HuH-7.5 (cell line): ENCODE data around the gene HRH3.

Source experiments
- DNase-seq: peaks from one replicate; pipeline ENCODE4 v3.0.0; 2011; ENCODE audit warnings: low spot score

The HRH3 gene

DNA sequence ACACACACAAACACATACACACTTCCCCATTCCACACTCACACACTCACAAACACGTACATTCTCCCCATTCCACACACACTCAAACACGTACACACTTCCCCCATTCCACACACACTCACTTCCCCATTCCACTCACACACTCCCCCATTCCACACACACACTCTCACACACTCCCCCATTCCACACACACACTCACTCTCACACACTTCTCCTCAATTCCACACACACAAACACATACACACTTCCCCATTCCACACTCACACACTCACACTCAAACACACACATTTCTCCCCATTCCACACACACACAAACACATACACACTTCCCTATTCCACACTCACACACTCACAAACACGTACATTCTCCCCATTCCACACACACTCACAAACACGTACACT, 9.6 kb upstream of the HRH3 start:
- no peak for DNase-seq

DNA sequence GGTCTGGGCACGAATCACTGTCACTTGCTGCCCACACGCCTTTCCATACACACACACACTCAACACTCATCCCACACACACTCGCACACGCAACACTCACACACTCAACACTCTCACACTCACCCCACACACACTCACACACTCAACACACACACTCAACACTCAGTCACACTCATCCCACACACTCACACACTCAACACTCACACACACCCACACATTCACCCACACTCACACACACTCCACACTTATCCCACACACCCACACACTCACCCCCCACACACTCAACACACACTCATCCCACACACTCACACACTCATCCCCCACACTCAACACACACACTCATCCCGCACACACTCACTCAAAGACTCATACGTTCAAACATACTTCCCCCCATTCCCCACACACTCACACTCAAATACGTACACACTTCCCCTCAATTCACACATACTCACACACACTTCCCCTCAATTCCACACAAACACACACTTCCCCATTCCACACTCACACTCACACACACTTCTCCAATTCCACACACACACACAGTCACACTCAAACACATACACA, 9.0 kb upstream of the HRH3 start:
- DNase-seq, result no peak

DNA sequence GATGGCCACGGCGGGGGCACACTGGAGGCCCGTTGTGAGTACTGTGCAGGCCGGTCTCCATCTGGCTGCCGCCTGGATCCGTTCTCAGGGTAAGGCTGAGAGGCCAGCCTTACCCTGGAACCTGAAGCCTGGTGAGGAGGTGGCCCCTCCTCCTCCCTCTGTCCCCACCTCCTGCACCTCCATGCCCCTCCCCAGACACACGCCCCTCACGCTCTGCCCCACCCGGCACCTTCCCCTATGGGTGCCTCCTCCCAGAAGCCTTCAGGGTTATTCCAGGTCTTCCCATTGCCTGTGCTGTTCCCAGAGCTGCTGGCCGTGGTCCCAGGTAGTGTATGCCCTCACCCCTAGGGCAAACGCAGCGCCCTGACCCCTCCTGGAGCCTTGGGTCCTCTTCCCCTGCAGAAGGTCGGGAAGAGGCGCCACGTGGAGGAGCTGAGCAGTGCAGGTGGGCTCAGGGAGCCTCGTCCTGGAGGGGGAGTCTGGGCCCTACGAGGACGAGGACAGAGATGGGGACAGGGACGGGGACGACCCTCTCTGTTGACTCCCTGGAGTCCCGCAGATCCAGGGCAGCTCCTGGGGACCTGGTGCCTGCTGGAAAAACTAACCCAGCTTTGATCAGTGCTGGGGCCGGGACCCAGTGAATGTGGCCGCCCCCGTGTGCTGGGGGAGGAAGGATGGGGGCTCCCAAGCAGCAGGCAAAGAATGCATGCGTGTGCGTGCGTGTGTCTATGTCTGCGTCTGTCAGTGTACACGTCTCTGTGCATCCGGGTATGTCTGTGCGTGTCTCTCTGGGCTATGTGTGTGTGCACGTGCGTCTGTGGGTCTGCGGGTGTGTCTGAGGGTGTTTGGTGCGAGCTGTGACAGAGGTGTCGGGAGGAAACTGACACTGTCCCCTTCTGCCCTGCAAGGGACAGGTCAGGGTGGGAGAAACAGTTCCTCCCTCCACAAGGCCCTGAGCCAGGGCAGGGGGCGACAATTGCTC, 8.2 kb upstream of the HRH3 start:
- no peak for DNase-seq

DNA sequence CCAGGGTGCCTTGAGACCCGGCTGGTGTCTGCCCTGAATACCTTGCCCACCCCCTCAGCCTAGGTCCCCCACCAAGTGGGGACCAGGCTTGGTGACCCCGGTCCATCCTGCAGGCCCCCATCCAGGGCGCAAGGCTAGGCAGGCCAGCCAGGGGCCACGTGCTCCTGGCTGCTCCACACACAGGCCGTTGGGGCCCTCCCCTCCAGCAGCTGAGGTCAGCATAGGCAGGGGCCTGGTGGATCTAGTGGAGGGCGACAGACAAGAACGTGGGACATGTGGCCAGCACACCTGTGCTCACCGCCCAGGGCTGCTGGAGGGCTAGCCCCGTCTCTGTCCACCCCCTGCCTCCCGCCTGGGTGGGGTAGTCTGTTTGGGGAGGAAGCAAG, 7.5 kb upstream of the HRH3 start:
- DNase-seq, result no peak

DNA sequence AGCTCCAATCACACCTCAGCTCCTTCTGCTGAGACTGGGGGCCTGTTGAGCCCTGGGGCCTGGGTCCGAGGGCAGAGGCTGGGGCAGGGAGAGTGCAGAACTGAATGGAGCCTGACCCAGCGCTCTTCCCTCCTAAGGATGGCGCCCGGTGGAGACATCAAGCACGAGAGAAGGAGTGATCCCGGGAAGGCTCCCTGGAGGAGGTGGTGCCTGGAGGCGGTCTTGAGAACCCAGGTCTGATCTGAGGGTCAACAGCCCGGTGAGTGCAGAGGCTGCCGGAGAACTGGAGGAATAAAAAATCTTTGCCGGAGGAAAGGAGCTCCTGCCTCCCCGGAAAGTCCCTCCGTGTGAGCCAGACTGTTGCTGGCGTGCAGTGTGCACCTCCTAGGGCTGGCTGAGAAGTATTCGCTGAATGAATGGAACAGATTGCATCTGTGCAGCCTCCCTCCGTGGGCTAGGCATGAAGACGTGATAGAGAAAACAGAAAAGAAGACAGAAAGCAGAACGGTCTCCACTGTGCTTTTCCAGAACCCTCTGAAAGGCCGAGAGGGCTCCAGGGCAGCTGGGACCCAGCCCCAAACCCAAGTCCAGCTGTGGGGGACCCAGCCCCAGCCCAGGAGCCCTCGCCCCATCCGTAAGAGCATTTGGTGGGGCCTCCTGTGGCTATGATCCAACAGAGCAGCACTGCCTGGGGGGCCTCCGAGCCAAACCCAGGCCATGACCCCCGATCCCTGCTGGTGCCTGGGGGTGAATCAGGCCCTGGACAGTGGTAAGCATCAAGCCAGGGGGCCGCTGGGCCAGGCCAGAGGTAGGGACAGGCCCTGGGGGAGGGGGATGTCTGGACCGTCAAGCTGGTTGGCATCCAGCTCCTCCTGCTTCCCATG, 6.9 kb upstream of the HRH3 start:
- no peak for DNase-seq

DNA sequence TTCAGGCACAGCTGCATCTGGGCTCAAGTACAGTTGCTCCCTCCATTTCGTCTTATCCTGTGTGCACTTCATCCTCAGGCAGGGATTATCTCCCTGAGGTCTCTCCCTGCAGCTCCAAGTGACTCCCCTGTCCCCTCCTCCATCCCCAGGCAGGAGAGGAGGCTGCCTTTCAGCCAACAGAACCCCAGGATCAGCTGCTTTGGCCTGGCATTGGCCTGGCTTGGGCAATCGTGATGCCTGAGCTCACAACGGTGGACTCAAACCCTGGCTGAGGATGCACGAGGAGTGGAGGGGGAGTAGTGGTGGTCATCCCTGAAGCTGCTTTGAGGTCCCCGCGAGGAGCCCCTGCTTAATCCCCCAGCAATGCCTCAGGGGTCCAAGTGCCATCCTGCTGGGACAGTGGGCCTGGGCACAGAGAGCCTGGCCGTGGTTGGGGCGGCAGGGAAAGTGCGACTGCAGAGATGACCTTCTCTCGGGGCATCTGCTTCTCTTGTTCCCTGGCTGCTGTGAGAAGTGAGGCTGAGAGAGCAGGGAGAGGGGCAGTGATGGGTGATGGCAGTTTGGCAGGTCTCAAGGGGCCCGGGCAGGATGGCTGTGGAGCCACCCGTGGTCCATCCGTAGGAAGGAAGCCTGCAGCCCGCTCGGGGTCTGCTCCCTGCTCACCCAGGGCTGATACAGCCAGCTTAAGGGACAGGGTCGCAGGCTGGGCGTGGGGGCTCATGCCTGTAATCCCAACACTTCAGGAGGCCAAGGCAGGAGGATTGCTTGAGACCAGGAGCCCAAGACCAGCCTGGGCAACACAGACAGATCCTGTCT, 6.0 kb upstream of the HRH3 start:
- no peak for DNase-seq

DNA sequence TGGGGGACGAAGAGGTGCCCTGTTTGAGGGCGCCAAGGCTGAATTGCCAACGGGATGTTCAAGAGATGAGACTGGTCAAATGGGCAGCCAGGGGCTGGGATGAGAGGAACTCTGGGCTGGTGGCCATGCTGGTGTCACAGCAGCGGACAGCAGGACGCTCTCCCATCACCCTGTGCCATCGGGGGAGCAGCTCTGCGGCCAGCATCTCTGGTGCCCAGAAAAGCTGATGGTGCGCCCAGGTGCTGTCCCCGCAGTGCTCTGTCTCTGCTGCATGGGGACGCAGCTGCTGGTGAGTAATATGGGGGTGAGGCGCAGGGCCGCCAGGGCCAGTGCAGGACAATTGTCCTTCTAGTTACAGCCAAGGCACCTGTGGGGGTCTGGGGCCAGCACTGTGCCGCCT, 4.9 kb upstream of the HRH3 start:
- no peak for DNase-seq

DNA sequence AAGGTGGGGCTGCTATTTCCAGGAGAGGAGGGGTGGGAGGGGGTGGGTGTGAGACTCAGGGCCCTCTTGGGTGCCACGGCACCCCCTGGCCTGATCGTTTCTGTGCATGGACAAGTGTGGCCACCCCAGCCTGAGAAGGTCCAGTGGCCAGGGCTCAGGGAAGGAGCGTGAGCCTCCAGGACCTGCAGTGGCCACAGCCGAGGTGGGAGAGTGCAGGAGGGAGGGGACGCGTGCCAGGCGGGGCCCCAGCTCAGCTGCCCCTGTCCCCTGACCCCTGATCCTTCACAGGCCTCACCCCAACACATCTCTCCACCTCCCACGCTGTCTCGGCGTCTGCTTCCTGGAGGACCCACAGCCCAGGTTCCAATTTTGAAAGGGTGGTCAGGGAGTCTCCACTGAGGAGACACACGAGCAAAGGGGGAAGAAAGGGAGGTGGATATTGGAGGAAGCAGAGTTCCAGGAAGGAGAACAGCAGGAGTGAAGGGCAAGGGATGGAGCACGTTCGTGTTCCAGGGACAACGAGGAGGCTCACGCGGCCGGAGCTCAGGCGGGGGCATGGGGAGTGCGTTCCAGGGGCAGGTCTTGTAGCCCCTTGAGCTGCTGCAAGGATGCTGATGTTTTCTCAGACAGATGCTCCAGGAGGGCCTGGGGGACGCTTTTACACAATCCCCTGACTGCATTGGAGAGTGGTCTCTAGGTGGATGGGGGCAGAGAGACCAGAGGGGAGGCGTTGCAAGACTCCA, 4.2 kb upstream of the HRH3 start:
- DNase-seq, result no peak

DNA sequence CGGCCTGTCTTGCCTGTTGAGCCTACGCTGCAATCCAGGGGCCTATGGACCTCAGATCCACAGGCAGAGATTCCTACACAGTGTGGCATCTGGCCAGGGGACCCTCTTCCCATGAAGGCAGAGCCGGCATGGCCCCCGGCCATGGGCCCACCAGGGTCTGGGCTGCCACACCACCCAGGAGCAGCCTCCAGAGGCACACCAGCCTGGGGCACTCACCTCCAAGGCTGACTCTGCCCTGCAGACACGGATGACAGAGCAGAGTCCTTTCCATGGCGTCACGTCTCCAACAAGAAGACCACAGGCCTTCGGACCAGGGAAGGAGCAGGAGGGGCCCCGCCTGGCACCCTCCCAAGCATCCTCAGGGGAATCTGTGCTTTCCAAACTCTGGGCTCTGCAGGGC, 3.5 kb upstream of the HRH3 start:
- no peak for DNase-seq

DNA sequence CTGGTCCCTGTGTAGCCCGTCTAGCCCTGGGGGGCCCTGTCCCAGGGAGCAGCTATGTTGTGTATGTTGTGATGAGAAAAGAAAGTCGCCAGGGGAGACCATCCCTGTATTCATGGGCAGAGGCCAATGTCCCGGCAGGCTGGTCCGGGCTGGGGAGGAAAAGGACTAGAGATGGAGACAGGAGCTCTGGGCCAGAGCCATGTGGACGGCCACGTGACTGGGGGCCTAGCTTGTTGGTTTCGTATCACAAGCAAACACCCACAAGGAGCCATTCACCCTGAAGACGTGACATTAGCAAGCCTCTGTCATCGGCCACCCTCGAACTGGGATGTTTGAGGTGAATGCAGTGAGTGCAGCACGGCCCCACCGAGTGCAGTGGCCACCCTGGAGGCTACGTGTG, 2.9 kb upstream of the HRH3 start:
- DNase-seq, result no peak

DNA sequence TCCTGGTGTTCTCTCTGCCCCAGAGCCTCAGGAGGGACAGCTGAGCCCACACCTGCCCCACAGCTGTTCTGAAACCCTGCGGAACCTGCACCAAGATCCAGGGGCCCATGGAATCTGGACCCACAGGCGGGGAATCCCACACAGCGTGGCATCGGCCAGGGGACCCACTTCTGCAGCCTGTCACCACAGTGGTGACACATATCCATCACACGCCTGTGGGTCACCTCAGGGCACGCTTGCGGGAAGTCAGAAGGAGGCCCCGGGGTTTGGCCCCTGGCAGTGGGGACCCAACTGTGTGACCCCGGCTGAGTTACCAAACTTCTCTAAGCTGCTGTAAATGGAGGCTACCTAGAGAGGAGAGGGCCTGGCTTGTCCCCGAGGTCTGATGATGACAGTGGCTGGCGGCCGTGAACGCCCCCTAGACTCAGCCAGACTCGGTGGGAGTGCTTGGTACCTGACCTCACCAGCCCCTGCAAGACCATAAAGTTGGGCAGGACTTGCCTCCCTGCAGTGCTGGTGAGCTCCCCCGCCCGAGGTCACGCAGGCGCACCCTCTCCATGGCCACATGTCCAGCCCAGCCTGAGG, 2.3 kb upstream of the HRH3 start:
- DNase-seq, result no peak

DNA sequence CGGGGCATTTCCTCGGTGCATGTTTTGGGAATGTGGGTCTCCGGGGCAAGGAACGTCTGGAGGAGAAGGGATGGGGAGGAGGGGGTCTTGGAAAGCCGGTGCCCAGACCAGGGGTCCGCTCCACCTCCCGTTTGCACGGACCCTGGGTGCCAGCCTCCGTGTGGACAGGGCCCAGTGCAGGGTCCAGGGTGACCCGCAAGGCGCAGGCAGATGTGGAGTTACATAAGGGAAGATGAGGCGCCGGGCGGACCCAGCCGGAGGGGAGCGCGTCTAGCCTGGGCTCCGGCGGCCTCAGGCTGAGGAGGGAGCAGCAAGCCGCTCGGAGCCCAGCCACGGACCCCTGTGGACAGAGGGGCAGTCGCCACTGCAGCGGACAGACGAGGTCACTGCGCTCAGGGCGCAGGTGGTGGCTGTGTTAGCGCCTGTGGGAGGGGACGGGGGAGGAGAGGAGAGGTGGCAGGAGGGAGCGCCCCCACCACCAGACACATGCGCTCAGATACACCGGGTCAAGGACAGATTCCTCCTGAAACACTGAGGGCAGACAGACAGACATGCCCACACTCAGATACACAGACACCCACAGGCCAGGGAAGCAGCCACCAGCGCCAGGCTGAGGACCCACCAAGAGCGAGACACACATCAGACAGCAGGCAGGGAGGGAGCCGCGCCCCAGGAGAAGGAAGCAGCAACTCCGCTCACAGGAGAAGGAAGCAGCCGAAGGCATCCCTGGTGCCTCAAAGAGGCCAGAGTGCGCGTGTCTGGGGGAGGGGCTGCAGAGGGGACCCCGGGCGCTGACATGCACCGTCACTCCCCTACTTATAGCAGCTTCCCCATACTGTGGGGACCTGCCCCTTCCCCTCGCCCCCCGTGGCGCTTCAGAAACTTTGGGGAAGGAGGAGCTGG, 839 bp upstream of the HRH3 start:
- DNase-seq, result no peak

DNA sequence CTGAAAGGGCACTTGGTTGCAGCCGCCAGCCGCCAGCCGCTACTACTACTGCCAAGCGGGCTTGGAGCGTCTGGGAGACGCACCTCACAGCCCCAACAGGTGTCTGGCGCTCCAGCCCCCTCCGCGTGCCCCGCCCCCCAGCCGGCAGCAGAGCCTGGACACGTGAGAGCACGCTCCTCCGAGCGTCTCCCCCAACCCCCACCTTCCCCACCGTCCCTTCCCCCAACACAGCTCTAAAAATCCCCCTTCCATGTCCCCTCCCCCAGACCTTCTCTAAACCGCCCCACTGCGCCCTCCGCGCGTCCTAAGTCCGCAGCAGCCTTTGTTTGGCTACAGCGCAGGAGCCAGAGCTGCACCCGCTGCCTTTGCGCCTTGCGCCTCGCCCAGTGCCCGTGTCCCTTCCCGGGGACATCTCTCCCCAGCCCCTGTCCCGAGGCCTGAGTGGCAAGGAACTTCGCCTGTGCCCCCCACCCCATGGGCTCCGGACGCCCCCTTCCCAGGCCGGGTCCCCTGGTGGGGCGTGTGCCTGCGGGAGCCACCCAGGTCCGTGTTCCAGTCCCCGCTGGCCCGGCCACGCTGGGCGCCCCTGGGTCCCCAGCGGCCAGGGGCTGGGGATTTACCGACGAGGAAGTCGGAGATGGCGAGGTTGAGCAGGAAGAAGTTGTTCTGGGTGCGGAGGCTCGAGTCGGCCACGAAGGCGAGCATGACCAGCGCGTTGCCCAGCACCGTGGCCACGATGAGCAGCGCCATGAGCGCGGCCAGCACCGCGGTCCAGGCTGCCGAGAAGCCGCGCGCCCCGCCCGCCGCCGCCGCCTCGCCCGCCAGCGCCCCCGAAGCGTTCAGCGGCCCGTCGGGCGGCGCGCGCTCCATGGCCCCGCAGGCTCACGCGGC, 732 bp downstream of the HRH3 start:
- DNase-seq, result no peak

DNA sequence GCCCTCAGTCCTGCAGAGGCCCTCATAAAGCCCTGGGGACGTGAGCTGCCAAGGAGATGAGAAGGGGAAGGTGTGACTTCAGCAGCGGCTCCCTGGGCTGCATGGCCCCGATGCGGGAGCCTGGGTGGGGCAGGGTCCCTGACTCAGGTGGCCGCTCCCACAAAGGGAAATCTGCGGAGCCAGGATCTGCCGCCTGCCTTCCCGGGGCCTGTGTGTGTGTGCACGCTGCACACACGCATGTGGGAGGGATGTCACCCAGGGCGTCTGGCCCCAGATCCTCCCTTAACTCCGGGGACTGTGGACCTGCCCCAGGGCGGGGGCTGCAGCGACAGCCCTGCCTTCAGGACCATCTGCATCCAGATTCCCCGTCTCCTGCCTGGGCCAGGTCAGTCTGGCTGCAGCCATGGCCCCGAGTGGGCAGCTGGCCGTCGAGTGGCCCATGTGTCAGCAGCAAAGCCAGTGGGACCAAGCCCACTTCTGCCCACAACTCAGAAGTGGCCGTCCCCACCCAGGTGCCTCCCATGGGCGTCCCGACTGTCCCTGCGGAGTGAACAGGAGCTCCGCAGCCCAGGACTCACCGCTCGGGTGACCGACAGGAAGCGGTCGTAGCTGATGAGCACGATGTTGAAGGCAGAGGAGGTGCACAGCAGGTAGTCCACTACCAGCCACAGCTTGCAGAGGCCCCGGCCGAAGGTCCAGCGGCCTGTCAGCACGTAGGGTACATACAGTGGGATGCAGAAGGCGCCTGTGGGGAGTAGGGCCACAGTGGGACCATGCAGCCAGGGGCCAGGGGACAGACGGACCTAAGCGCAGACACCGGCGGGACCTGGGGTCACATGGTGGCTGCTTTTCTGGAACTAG, 1.9 kb downstream of the HRH3 start:
- no peak for DNase-seq

DNA sequence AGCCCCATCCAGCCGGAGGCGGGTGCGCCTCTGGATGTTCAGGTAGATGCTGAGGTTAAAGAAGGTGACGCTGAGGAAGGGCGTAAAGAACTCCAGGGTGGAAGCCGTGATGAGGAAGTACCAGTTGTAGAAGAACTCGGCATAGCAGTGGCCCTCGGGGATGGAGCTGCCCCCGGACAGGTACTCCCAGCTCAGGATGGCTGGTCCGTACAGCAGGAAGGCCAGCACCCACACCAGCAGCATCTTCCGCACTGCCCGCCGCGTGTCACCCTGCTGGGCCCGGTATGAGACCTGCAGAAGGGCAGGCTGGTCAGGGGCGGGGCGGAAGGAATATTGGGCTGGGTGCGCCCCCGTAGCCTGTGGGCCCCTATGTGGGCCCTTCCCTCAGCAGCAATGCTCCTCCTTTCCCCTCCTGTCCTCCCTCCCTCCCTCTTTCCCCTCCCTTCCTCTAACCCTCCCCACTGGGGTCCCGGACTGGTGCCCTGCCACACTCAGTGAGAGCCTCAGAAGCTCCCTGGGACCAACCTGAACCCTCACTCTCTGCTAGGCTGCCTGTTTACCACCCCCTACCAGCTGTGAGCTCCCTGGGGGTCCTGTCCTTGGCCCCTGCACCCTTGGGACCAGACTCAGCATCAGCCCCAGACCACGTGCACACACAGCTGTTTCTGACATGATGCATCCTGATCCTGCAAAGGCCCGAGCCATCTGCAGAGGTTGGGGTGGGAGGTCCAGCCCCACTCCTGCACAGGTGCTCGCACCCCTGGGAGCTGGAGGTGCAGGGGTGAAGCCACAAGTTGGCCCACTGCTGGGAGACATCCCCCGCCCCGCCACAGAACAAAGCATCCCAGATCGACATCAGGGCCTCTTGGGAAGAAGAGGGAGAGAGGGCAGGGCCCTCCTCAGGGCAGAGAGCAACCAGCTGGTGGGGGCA, 3.2 kb downstream of the HRH3 start:
- DNase-seq, result no peak

DNA sequence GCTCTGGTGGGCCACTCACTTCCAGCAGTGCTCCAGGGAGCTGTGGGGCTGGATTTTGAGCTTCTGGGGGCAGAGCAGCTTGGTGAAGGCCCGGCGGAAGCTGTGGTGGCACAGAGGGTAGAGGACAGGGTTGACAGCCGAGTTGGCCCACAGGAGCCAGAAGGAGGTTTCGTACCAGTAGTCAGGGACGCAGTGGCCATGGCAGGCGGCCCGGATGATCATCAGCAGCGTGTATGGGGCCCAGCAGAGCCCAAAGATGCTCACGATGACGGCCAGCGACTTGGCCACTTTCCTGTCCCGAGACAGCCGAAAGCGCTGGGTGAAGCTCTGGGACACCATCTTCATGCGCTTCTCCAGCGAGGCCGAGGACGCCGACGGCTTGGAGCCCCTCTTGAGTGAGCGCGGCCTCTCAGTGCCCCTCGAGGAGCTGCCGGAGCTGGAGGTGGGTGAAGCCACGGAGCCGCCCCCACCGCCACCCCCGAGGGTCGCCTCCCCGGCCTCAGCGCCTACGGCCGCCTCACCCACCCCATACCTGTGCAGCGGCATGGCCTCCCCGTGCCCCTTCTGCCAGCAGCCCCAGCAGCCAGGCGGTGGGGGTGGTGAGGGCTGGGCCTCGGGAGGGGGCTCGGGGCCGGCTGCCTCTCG, 4.0 kb downstream of the HRH3 start:
- no peak for DNase-seq
